ENCODE results near the gene SUCNR1. TPM values are rescaled to one million over a fixed set of nuclear protein-coding genes. Genes with fewer than 3 reads are reported as not detected.
A peak's percentile ranks its signal among the peaks of the same experiment; 100 is the strongest.

The SUCNR1 gene
- total and polyA plus RNA-seq, 2 of the 13 experiments (the other 11 are each of a cell fraction or from before 2014, with no cell fraction given): 0.03 TPM; not detected in 1

GRCh38 chr3:151838574-151839312 is 34.7 kb upstream of the SUCNR1 start:
- in situ Hi-C loops (cut with HindIII; ENCODE audit: extremely low pct_ligation_motif_present, low pct_unique_long_range_greater_than_20kb): loop anchor here (10.0 kb wide), 1 partner anchor 374 kb away; the partner anchor contains the start of gene IGSF10
- 61% methylated on average over 19 of the region's 19 CpGs for WGBS (ENCODE audit: low lambda C conversion rate)
- peak overlapping the region; percentile 61 for H3K4me2 ChIP-seq (ENCODE audit: low read depth, low read length)
- TF ChIP-seq SMC3 (IDR thresholded peaks at IDR 0.05; ENCODE audit: low read length) (peak; percentile 99), ZNF407 (CRISPR knock-in tag; IDR thresholded peaks at IDR 0.05; ENCODE audit: not compliant biosample characterization) (no peak), HIVEP1 (CRISPR knock-in tag; IDR thresholded peaks at IDR 0.05) (no peak), GATAD2A (CRISPR knock-in tag; IDR thresholded peaks at IDR 0.05) (0 out of 2 replicates have a peak, but pooled peaks have one; percentile 20), THAP11 (CRISPR knock-in tag; IDR thresholded peaks at IDR 0.05) (0 out of 2 replicates have a peak, but pooled peaks have one; percentile 41), CTCF (CRISPR knock-in tag; IDR thresholded peaks at IDR 0.05) (peak; percentile 83), TMF1 (CRISPR knock-in tag; IDR thresholded peaks at IDR 0.05; ENCODE audit: low read depth) (no peak), KLF16 (CRISPR knock-in tag; IDR thresholded peaks at IDR 0.05) (no peak), SP140L (CRISPR knock-in tag; IDR thresholded peaks at IDR 0.05; ENCODE audit: borderline replicate concordance) (0 out of 2 replicates have a peak, but pooled peaks have one; percentile 71), ZNF414 (CRISPR knock-in tag; IDR thresholded peaks at IDR 0.05) (no peak), ZNF331 (CRISPR knock-in tag; IDR thresholded peaks at IDR 0.05) (no peak), STAG1 (CRISPR knock-in tag; IDR thresholded peaks at IDR 0.05) (peak; percentile 98)
- TF ChIP-seq, protein P1, sequence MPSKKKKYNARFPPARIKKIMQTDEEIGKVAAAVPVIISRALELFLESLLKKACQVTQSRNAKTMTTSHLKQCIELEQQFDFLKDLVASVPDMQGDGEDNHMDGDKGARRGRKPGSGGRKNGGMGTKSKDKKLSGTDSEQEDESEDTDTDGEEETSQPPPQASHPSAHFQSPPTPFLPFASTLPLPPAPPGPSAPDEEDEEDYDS (CRISPR knock-in tag; IDR thresholded peaks at IDR 0.05): no peak

More at GRCh38 chr3:151838574-151839312, 34.7 kb upstream of the SUCNR1 start:
- peak; percentile 90 for ATAC-seq
- Histone ChIP-seq H3K79me2 (ENCODE audit: insufficient read depth, low read length) (no peaks in the 10 kb centered on the region), H2AFZ (ENCODE audit: low read length) (no peak overlapping the region), H3K4me1 (ENCODE audit: insufficient read depth, low read length) (peaks cover 8% of the 10 kb centered on the region; the same call in 1 of the 2 replicates), H3K27me3 (ENCODE audit: control insufficient read depth in 1 of 2, insufficient read depth in 2 of 2, low read length in 2 of 2) (no peaks in the 10 kb centered on the region), H3K4me3 (replicated peaks in 1 of 3; ENCODE audit: insufficient read depth in 1 of 3, low read depth in 2 of 3, low read length in 3 of 3) (no peak overlapping the region; a peak in 1 of 6 replicates), H3K27ac (ENCODE audit: extremely low read length, insufficient read depth, low read length) (no peak overlapping the region), H3K36me3 (replicated peaks in 1 of 2; ENCODE audit: control insufficient read depth in 1 of 2, insufficient read depth in 2 of 2, low read length in 2 of 2) (no peaks in the 10 kb centered on the region), H4K20me1 (ENCODE audit: insufficient read depth, low read length) (no peaks in the 10 kb centered on the region), H3K9ac (ENCODE audit: insufficient read depth, low read depth, low read length) (no peak overlapping the region), H3K9me3 (ENCODE audit: low read length) (no peaks in the 10 kb centered on the region)
- ChIA-PET POLR2A (no interaction called here), CTCF (ENCODE audit: low intra/inter-chr PET ratio, low total read pairs) (interaction anchor here (1.1 to 3.6 kb wide), 5 partner anchors 178 to 670 kb away, joined by 3 to 34 read pairs (median 4); no protein-coding TSS in a partner anchor)
- BruUV-seq (replicated peaks): no TSS peak
- peak; percentile 77 for DNase-seq (ENCODE audit: low spot score)
- FAIRE-seq: peak; percentile 80
- intact Hi-C loops (cut with micrococcal nuclease; ENCODE audit: unreplicated experiment): loop anchor here (1.0 to 5.0 kb wide), 5 partner anchors 68 to 611 kb away; no protein-coding TSS in a partner anchor
